HG03469 (cell line): ENCODE results near the gene PSRC1.

ENCODE experiments used
- ATAC-seq: cut with Tn5 transposase; IDR thresholded peaks from one replicate; pipeline ENCODE4 v1.9.1; 2021; ENCODE audit warnings: mild to moderate bottlenecking, moderate library complexity, moderate number of reproducible peaks; ENCODE audit not compliant: unreplicated experiment

Gene PSRC1

DNA sequence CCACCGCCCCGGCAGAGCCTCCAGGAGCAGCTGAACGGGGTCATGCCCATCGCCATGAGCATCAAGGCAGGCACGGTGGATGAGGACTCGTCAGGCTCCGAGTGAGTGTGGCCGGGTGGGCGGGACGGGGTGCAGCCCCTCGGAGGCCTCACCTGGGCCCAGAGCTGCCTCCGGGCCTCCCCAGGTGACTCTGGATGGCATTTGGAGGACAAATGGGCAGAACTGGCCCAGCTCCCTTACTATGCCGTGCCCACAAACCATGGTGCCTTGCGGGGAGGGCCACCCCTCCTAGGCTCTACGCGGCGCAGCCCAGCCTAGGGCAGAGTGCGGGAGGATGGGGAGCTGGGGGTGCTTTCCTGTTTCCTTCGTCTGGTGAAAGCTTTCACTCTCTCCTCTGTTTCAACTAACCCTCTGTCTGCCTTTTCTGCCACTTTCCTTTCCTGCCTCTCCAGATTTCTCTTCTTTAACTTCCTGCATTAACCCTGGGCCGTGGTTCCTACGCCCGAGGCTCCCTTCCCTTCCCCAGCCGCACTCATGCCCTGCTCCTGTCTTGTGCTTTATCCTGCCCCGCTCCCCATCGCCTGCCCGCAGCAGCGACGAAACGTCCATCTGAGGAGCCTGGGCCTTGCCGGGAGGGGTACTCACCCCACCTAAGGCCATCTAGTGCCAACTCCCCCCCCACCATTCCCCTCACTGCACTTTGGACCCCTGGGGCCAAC is 9.2 kb downstream of the PSRC1 start:
- no peak for ATAC-seq

DNA sequence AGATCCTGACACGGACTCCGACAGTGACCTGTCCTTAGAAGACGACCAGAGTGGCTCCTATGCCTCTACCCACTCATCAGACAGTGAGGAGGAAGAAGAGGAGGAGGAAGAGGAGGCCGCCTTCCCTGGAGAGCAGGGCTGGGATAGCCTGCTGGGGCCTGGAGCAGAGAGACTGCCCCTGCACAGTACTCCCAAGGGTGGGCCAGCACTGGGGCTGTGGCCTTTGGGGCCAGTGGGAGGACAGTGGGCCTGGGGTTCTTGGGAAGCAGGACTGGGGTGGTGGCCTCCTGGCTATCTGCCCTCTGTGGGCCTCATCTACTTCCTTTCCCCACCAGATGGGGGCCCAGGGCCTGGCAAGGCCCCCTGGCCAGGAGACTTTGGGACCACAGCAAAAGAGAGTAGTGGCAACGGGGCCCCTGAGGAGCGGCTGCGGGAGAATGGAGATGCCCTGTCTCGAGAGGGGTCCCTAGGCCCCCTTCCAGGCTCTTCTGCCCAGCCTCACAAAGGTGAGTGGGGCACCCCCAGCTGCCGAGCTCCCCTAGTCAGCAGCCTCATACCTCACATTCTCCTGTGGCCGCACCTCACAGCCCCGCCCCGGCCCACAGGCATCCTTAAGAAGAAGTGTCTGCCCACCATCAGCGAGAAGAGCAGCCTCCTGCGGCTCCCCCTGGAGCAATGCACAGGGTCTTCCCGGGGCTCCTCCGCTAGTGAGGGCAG is 10.0 kb downstream of the PSRC1 start:
- no peak for ATAC-seq

DNA sequence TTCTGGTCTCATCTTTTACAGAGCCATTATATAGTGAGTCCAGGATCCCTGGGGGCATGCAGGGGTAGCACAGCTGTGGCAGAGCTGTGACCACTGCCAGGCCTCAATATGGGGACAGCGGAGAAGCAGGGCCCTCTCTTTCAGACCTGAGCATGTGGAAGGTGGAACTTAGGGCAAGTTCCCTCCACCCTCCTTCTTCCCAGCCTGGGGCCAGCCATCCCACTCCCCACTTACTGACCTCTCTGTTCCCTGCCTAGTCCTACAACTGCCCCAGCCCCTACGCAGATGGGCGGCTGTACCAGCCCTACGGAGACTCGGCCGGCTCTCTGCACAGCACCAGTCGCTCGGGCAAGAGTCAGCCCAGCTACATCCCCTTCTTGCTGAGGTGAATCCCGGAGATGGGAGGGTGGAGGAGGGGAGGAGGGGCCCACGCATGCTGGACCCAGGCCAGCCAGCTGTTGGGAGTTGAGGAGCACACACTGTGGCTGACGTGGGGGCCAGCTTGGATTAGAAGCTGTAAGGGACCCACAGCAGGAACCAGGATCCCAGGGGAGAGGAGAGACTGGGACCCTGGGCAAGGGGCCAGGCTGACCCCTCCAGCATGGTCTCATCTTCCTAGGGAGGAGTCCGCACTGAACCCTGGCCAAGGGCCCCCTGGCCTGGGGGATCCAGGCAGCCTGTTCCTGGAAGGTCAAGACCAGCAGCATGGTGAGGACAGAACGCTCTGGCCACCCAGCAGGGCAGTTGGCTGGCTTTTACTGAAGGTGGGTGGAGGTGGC is 10.7 kb downstream of the PSRC1 start:
- ATAC-seq, result no peak

DNA sequence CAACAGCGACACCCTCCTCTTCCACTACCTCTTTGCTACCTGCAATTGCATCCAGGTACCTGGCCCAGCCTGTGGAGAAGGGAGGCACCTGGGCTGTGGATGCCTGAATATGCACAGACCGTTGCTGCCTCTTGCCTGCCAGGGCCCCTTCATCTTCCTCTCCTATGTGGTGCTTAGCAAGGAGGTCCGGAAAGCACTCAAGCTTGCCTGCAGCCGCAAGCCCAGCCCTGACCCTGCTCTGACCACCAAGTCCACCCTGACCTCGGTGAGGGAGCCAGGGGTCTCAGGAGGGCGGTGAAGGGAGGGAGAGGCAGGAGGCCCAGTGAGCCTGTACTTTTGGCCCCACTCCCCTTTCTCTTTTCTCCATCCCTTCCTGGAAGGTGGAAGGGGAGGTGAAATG is 11.5 kb downstream of the PSRC1 start:
- no peak for ATAC-seq

DNA sequence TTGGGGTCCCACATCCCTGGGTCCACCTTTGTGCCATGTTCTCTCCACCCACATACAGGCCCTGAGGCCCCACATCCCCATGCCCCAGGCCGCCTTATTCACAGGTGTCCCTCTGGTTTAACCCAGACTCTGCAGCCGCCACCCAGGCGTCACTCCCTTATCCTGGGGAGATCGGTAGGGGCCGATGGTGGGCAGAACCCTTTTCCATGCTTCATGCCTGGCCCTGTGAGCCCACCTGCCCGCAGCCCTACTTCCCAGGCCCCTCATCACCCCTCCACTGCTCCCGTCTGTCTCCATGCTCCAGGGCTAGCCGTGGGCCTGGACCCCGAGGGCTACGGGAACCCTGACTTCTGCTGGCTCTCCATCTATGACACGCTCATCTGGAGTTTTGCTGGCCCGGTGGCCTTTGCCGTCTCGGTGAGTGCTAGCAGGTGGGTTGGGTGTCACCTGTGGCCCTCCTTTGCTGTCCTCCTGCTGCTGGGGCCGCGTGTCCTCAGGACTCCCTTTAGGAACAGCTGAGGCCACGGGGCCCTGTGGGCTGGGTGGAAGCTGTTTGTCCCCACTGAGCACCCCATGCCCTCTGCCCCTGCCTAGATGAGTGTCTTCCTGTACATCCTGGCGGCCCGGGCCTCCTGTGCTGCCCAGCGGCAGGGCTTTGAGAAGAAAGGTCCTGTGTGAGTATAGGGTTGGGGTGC is 12.2 kb downstream of the PSRC1 start:
- no peak for ATAC-seq

DNA sequence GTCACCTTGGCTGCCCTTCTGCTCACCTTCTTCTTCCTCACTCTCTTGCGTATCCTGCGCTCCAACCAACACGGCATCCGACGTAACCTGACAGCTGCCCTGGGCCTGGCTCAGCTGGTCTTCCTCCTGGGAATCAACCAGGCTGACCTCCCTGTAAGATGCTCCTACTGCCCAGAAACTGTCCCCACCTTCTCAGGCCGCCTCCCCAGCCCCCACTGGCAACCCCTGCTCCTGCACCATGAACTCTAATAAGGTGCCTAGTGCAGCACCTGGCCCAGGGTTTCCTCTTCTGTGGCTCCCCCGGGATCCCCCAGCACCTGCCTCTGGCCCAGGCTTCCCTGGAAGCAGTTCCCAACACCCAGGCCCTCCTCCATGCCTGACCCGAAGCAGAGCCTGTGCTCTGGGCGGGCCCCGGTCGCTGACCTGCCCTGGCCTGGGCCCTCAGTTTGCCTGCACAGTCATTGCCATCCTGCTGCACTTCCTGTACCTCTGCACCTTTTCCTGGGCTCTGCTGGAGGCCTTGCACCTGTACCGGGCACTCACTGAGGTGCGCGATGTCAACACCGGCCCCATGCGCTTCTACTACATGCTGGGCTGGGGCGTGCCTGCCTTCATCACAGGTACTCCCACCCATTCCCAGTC is 12.8 kb downstream of the PSRC1 start:
- no peak for ATAC-seq

DNA sequence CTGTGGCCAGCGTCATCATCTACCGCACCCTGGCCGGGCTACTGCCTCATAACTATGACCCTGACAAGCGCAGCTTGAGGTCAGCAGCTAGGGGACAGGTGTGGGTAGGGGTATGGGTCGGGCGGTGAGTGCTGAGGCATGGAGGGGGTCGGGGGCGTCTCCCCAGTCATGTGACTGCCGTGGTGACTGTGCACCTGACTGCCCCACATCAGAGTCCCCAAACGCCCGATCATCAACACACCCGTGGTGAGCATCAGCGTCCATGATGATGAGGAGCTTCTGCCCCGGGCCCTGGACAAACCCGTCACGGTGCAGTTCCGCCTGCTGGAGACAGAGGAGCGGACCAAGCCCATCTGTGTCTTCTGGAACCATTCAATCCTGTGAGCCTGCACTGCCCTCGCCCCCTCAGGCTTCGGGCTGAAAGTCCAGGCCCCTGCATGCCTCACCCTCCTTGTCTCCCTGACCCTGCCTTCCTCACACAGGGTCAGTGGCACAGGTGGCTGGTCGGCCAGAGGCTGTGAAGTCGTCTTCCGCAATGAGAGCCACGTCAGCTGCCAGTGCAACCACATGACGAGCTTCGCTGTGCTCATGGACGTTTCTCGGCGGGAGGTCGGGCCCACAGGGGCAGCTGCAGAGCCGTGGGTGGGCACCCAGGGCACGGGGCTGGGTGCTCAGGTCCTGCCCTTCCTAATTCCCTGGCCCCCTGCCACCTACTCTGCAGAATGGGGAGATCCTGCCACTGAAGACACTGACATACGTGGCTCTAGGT is 13.5 kb downstream of the PSRC1 start:
- ATAC-seq, result no peak

DNA sequence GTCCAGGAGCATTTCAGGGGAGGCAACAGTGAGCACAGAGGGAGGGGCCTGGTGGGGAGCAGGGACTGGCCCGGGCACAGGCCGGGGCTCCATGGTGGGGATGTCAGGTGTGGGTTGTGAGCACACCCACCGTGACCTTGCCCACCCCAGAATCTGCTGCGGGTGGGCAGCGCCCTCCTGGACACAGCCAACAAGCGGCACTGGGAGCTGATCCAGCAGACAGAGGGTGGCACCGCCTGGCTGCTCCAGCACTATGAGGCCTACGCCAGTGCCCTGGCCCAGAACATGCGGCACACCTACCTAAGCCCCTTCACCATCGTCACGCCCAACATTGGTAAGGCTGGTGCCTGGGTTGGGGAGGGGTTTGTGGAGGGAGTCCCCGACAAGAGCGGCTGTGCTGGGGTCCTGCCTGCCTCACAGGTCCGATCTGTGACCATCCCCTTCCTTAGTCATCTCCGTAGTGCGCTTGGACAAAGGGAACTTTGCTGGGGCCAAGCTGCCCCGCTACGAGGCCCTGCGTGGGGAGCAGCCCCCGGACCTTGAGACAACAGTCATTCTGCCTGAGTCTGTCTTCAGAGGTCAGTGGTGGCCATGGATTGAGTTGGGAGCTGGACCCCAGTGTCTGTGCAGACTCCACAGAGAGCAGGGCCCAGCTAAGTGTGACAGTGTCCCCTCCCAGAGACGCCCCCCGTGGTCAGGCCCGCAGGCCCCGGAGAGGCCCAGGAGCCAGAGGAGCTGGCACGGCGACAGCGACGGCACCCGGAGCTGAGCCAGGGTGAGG is 14.3 kb downstream of the PSRC1 start:
- no peak for ATAC-seq

DNA sequence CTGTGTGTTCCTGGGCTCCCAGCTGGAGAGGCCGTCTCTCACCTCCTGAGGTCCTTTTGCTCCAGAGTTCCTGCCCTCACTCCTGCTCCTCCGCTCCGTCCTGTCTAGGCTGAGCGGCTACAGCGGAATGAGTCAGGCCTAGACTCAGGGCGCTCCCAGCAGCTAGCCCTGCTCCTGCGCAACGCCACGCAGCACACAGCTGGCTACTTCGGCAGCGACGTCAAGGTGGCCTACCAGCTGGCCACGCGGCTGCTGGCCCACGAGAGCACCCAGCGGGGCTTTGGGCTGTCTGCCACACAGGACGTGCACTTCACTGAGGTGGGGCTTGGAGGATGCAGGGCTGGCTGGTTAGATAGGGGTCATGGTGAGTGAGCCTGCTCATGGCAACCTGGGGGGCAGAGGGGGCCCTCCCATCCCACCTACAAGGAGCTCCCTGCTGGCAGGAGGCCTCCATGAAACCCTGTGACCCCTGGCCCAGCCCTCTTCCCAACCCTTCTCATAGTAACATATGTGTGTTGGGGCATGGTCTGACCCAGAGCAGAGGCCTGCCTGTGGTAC is 15.1 kb downstream of the PSRC1 start:
- no peak for ATAC-seq

DNA sequence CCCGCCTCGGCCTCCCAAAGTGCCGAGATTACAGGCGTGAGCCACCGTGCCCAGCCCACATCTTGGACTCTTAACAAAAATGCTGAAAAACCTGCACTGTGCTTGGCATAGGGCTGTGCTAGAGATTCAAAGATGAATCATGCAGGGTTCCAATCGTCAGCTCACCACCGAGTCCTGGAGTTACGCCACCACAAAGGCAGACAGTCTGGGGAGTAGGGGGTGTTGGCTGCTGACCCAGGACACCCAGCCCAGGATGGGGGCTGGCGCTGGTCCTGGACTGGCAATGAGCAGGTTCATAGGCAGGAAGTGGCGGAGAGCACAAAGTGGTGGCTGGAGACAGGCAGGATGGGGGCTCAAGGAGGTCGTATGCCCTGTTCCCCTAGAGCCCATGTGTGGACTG is 16.0 kb downstream of the PSRC1 start:
- no peak for ATAC-seq

DNA sequence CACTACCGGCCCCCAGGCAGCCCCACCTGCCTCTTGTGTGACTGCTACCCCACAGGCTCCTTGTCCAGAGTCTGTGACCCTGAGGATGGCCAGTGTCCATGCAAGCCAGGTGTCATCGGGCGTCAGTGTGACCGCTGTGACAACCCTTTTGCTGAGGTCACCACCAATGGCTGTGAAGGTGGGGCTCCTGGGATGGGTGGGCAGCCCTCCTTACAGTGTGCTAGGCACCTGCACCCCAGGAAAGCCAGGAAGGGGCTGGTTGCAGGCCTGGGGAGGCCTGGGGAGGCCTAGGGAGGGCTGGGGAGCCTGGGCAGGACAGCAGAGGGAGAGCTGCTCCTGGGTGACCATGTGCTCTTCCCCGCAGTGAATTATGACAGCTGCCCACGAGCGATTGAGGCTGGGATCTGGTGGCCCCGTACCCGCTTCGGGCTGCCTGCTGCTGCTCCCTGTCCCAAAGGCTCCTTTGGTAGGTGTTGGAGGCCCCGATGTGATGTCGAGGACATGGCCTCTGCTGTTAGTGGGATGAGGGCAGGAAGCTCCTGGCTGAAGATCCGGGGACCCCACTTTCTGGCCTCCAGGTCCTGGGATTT is 17.1 kb downstream of the PSRC1 start:
- ATAC-seq, result no peak

DNA sequence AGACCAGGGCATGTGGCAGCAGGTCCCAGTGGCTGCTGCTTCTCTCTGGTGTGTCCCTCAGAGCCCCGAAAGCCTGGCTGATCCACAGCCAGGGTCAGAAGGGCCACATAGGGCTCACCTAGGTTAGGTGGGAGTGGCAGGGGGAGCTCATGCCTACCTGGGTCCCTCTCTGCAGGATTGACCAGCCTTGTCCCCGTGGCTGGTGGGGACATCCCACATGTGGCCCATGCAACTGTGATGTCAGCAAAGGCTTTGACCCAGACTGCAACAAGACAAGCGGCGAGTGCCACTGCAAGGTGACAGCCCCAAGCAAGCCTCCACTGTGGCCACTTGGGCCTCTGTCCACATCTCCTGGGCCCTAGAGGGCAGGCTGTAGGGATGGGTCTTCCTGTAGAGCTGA is 17.9 kb downstream of the PSRC1 start:
- no peak for ATAC-seq

DNA sequence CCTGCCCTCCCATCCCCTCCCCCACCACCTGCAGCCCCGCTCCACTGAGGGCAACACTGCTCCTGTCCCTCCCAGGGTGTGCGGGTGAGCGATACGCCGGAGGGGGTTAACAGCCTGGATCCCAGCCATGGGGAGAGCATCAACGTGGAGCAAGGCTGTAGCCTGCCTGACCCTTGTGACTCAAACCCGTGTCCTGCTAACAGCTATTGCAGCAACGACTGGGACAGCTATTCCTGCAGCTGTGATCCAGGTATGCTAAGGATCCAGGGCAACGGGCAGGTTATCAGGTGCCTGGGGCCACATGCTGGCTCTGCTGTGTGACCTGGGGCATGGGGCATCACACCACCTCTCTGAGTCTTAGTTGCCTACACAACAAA is 18.6 kb downstream of the PSRC1 start:
- ATAC-seq, result no peak

DNA sequence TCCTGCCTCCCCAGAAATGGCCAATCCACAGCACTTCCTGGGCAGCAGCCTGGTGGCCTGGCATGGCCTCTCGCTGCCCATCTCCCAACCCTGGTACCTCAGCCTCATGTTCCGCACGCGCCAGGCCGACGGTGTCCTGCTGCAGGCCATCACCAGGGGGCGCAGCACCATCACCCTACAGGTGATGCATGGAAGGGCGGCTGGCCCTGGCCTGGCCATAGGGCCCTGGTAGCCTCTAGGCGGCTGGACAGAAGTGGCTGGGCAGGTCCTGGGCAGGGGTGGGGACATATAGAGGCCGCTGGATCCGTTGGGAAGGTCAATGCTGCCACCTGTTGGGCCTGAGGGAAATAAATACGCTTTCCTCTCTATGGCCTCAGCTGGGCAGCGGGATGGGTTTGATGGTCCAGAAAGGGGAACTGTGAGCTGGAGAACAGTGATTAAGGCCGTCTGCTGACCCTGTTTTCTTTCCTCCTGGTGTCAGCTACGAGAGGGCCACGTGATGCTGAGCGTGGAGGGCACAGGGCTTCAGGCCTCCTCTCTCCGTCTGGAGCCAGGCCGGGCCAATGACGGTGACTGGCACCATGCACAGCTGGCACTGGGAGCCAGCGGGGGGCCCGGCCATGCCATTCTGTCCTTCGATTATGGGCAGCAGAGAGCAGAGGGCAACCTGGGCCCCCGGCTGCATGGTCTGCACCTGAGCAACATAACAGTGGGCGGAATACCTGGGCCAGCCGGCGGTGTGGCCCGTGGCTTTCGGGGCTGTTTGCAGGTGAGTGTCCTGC is 19.2 kb downstream of the PSRC1 start:
- no peak for ATAC-seq

DNA sequence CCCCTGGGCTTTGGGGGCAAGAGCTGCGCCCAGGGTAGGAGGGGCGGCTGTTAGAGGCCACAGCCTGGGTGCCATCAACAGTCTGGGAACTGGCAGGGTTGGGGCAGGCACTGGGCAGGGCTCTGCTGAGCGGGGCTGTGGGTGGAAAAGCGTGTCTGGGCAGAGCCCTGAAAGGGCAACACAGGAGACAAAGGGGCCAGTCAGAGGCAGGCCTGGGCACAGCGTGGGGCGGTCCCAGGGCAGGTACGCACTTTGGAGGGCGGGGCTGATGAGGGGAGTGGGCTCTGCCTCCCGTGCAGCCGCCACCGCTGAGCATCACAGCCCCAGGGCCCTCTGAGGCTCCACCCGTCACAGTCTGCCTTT is 19.7 kb downstream of the PSRC1 start:
- ATAC-seq, result no peak

DNA sequence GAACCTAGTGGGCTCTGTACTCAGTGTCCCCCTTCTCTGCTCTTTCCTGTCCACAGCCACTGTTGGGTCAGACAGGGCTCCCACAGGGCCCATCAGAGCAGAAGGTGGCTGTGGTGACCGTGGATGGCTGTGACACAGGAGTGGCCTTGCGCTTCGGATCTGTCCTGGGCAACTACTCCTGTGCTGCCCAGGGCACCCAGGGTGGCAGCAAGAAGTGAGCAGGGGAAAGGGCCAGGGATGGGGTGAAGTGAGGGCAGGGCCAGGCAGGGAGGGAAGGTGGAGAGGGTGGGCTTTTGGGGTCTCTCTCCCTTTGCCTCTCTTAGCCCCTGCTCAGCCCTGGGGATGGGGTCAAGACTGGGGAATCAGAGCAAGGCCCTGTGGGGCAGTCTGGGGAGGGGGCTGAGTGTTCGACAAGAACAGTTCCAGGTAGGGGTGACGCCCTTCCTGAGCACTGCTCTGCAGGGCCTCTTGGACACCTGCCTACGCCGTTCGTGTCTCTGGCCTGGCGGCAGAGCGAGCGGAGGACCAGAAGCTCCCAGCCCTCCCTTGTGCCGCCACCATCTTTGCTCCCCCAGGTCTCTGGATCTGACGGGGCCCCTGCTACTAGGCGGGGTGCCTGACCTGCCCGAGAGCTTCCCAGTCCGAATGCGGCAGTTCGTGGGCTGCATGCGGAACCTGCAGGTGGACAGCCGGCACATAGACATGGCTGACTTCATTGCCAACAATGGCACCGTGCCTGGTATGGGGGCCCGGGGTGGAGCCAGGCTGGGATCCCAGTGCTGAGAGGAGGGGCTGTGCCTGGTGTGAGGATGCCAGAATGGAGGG is 20.5 kb downstream of the PSRC1 start:
- ATAC-seq, result no peak

DNA sequence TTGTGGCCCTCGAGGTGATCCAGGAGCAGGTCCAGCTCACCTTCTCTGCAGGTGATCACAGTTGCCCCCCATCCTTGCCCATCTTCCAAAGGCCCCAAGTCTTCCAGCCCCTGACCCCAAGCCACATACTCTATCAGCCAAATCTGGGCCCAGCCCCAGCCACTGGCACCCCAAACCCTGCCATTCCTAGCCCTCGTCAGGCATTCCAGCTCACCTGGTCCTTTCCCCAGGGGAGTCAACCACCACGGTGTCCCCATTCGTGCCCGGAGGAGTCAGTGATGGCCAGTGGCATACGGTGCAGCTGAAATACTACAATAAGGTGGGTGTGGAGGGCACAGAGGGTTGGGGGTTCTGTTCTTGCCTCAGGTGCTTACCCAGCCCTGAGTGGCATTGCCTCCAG is 21.4 kb downstream of the PSRC1 start:
- ATAC-seq, result no peak
